Effector memory CD4-positive, alpha-beta T cell (primary cell): Measurements from ENCODE around the gene UNC13C.

Experiments used
- DNase-seq, 3 donors: peaks; one replicate each; pipeline ENCODE4 v3.0.0-alpha.2; 2020
- H3K27ac ChIP-seq: 2 replicates; pipeline ENCODE4 v1.7.0; 2013; ENCODE audit warnings: mild to moderate bottlenecking, low read length, moderate library complexity; ENCODE audit not compliant: insufficient read depth, poor library complexity, severe bottlenecking
- H3K27me3 ChIP-seq: replicated peaks from 2 replicates; pipeline ENCODE4 v1.7.0; 2013; ENCODE audit warnings: mild to moderate bottlenecking, low read length; ENCODE audit not compliant: insufficient read depth, control insufficient read depth, poor library complexity, severe bottlenecking
- H3K36me3 ChIP-seq: 2 replicates; pipeline ENCODE4 v1.7.0; 2013; ENCODE audit warnings: mild to moderate bottlenecking, low read length, moderate library complexity; ENCODE audit not compliant: control insufficient read depth, insufficient read depth
- H3K4me1 ChIP-seq: 2 replicates; pipeline ENCODE4 v1.7.0; 2013; ENCODE audit warnings: low read length, mild to moderate bottlenecking; ENCODE audit not compliant: control insufficient read depth, insufficient read depth, poor library complexity, severe bottlenecking
- H3K4me3 ChIP-seq: 2 replicates; pipeline ENCODE4 v1.7.0; 2013; ENCODE audit warnings: low read length, low read depth, mild to moderate bottlenecking; ENCODE audit not compliant: insufficient read depth, poor library complexity, severe bottlenecking
- H3K9me3 ChIP-seq: 2 replicates; pipeline ENCODE4 v1.7.0; 2013; ENCODE audit warnings: mild to moderate bottlenecking, low read length, moderate library complexity; ENCODE audit not compliant: control insufficient read depth

UNC13C gene

GRCh38 chr15:54560417-54560816 lies 582.2 kb downstream of the UNC13C start:
- Histone ChIP-seq H3K27ac (no peak overlapping the region), H3K4me1 (no peaks in the 10 kb centered on the region), H3K27me3 (no peaks in the 10 kb centered on the region), H3K36me3 (no peaks in the 10 kb centered on the region), H3K4me3 (no peak overlapping the region), H3K9me3 (no peaks in the 10 kb centered on the region)
- DNase-seq: no peak

DNA sequence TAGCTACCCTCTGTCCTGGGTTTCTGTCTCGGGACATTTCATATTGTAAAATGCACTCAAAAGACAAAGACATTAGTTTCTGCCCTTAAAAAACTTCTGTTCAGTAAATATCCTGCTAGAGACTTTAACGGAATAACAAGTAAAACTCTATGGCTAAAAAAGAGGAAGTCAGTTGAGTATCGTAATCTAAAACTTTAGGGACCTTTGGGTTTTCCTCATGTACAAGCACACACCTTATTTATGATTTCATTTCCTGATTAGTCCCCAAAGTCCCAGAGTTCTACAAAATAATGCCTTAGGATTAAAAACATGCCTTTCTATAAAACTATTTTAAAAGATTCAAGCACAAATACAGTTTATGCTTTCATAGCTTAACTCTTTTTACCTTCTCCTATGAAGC lies 585.9 kb downstream of the UNC13C start:
- Histone ChIP-seq H3K4me3 (no peak overlapping the region), H3K27me3 (no peaks in the 10 kb centered on the region), H3K27ac (no peak overlapping the region), H3K36me3 (no peaks in the 10 kb centered on the region), H3K4me1 (no peaks in the 10 kb centered on the region), H3K9me3 (no peaks in the 10 kb centered on the region)
- no peak for DNase-seq

DNA sequence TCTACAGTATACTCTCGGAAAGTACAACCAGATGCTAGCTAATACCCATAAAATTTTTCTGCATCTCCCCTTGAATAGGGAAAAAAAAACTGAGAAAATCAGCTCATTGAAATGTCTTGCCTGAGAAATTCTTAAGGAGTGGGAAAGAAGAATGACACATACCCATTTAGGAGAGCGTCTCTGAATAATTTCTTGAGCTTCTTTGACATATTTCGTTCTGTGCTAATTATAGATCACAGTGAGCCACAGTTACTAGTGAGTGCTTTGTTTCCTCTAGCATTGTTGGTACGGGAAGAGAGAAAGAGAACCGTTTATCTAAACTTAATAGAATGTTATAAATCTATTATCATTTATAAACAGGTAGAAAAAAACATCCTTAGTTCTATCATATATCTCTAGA lies 588.4 kb downstream of the UNC13C start:
- Histone ChIP-seq H3K36me3 (no peaks in the 10 kb centered on the region), H3K4me3 (no peak overlapping the region), H3K27ac (no peak overlapping the region), H3K4me1 (no peaks in the 10 kb centered on the region), H3K27me3 (no peaks in the 10 kb centered on the region), H3K9me3 (no peaks in the 10 kb centered on the region)
- no peak for DNase-seq

- Histone ChIP-seq H3K36me3 (no peaks in the 10 kb centered on the region), H3K27ac (no peak overlapping the region)
These were observed 589.3 kb downstream of the UNC13C start for GRCh38 chr15:54567408-54568035.

DNA sequence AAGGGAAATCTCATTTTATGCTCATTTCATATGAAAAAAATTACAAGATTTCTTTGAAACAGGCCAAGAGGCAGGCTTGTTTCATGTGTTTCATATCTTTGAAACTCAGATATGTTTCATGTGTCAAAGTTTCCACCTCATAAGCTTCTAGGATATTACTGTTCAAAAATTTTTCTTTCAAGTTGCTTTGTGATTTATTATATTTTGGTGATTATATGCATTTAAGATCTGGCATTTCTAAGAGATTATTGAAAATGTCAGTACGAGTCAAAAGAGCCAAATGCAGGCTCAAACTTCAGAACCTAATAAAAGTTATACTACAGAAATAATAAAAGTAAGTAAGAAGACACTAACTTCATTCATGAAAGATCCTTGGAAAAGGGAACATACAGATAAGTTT lies 590.1 kb downstream of the UNC13C start:
- no peaks in the 10 kb centered on the region for H3K4me1 ChIP-seq
- no peaks in the 10 kb centered on the region for H3K27me3 ChIP-seq
- no peak for DNase-seq
- H3K9me3 ChIP-seq: no peaks in the 10 kb centered on the region
- H3K27ac ChIP-seq: no peak overlapping the region
- H3K4me3 ChIP-seq: no peak overlapping the region
- H3K36me3 ChIP-seq: no peaks in the 10 kb centered on the region

More at GRCh38 chr15:54567408-54568035, 589.3 kb downstream of the UNC13C start:
- no peaks in the 10 kb centered on the region for H3K9me3 ChIP-seq
- DNase-seq: no peak
- H3K27me3 ChIP-seq: no peaks in the 10 kb centered on the region
- H3K4me3 ChIP-seq: no peak overlapping the region
- H3K4me1 ChIP-seq: no peaks in the 10 kb centered on the region

GRCh38 chr15:54571576-54571975 lies 593.3 kb downstream of the UNC13C start:
- H3K36me3 ChIP-seq: no peaks in the 10 kb centered on the region
- H3K9me3 ChIP-seq: no peaks in the 10 kb centered on the region
- no peak for DNase-seq
- no peak overlapping the region for H3K27ac ChIP-seq
- no peaks in the 10 kb centered on the region for H3K27me3 ChIP-seq
- H3K4me1 ChIP-seq: no peaks in the 10 kb centered on the region
- no peak overlapping the region for H3K4me3 ChIP-seq

- H3K27me3 ChIP-seq: no peaks in the 10 kb centered on the region
- no peaks in the 10 kb centered on the region for H3K4me1 ChIP-seq
- H3K4me3 ChIP-seq: no peak overlapping the region
- no peaks in the 10 kb centered on the region for H3K36me3 ChIP-seq
- DNase-seq: no peak
- no peaks in the 10 kb centered on the region for H3K9me3 ChIP-seq
- H3K27ac ChIP-seq: no peak overlapping the region
These were observed 597.3 kb downstream of the UNC13C start for GRCh38 chr15:54575586-54575985.

- Histone ChIP-seq H3K27ac (no peak overlapping the region), H3K4me1 (no peaks in the 10 kb centered on the region), H3K9me3 (no peaks in the 10 kb centered on the region), H3K36me3 (no peaks in the 10 kb centered on the region), H3K4me3 (no peak overlapping the region), H3K27me3 (no peaks in the 10 kb centered on the region)
- DNase-seq: no peak
These were observed 598.2 kb downstream of the UNC13C start for GRCh38 chr15:54576298-54576935.

- Histone ChIP-seq H3K27ac (no peak overlapping the region), H3K4me1 (no peaks in the 10 kb centered on the region), H3K9me3 (no peaks in the 10 kb centered on the region), H3K27me3 (no peaks in the 10 kb centered on the region), H3K4me3 (no peak overlapping the region), H3K36me3 (no peaks in the 10 kb centered on the region)
- no peak for DNase-seq
These were observed 599.4 kb downstream of the UNC13C start for GRCh38 chr15:54577476-54578250.

- Histone ChIP-seq H3K36me3 (no peaks in the 10 kb centered on the region), H3K4me1 (no peaks in the 10 kb centered on the region), H3K9me3 (no peaks in the 10 kb centered on the region), H3K27me3 (no peaks in the 10 kb centered on the region), H3K4me3 (no peak overlapping the region), H3K27ac (no peak overlapping the region)
- DNase-seq: no peak
These were observed 601.6 kb downstream of the UNC13C start for GRCh38 chr15:54579855-54580254.
